ENCODE data around the gene COL19A1.

DNA sequence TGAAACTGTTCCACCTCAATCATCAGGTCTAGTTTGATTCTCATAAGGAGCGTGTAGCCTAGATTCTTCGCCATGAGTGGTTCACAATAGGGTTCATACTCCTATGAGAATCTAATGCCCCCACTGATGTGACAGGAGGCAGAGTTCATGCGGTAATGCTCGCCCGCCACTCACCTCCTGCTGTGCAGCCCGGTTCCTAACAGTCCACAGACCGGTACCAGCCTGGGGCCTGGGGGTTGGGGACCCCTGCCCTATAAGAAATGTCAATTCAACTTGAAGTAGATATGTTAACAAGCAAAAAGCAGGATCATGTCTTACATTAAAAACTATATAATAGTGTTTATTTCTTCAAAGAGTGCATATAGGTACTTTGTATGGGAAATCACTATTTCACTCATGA, 216.5 kb downstream of the COL19A1 start:
- TF ChIP-seq CTCF (IDR thresholded peaks at IDR 0.05; ENCODE audit: low read depth, low read length) (no peak), POLR2A (IDR thresholded peaks at IDR 0.05; ENCODE audit: extremely low read depth, insufficient read length) (no peak), MYC (IDR thresholded peaks at IDR 0.05; ENCODE audit: low read depth, low read length) (no peak), MAX (IDR thresholded peaks at IDR 0.05; ENCODE audit: low read depth, low read length) (no peak)
